ENCODE data around the gene FAXDC2. TPM values are rescaled to one million over a fixed set of nuclear protein-coding genes. Genes with fewer than 3 reads are reported as not detected.
"Not testable (repeated sequence)": the region's sequence is repeated elsewhere in the genome, so short reads cannot be mapped to it uniquely, and the experiment has no call there.

The FAXDC2 gene
- total RNA-seq, 1 experiment from 2014 or later = 0.39 TPM

- ATAC-seq (no peak), DNase-seq (ENCODE audit: low read depth, low spot score) (no peak)
- no TSS peak for BruUV-seq (replicated peaks)
- ChIA-PET CTCF (no interaction called here), POLR2A (no interaction called here)
- Histone ChIP-seq H3K27ac (ENCODE audit: low read length) (no peak overlapping the region), H3K27me3 (ENCODE audit: control insufficient read depth, insufficient read depth, low read length) (no peaks in the 10 kb centered on the region), H3K9me3 (ENCODE audit: control insufficient read depth, insufficient read depth, low read depth, low read length) (no peaks in the 10 kb centered on the region), H3K4me1 (ENCODE audit: control insufficient read depth, insufficient read depth, low read length) (peaks cover 6% of the 10 kb centered on the region; the same call in 1 of the 2 replicates), H3K36me3 (ENCODE audit: control insufficient read depth, insufficient read depth, low read length) (peaks cover 3% of the 10 kb centered on the region), H3K4me3 (ENCODE audit: low read depth in 2 of 2, low read length in 2 of 2) (no peak overlapping the region)
- intact Hi-C loops (cut with micrococcal nuclease; ENCODE audit: unreplicated experiment) = no loop called here
- TF ChIP-seq SIN3A (IDR thresholded peaks at IDR 0.05; ENCODE audit: borderline replicate concordance, insufficient read depth, low read depth, low read length) (no peak), CTCF (IDR thresholded peaks at IDR 0.05) (no peak), TCF7L2 (IDR thresholded peaks at IDR 0.05; ENCODE audit: low read depth, low read length) (no peak), POLR2AphosphoS5 (IDR thresholded peaks at IDR 0.05; ENCODE audit: low read depth, low read length) (no peak), REST (IDR thresholded peaks at IDR 0.05; ENCODE audit: insufficient read depth in 1 of 2, low read depth in 2 of 2, low read length in 1 of 2) (no peak)
- in situ Hi-C loops (cut with HindIII; ENCODE audit: low pct_unique_long_range_greater_than_20kb, low sequenced_read_pairs) = no loop called here
These were observed 16.4 kb downstream of the FAXDC2 start for GRCh38 chr5:154834053-154834452.

- in situ Hi-C loops (cut with HindIII; ENCODE audit: low pct_unique_long_range_greater_than_20kb, low sequenced_read_pairs); POLR2A ChIA-PET: not testable (repeated sequence)
These were observed 17.6 kb downstream of the FAXDC2 start for GRCh38 chr5:154832804-154833203.

GRCh38 chr5:154831451-154831850 is 19.0 kb downstream of the FAXDC2 start:
- no peak for ATAC-seq
- no TSS peak for BruUV-seq (replicated peaks)
- ChIA-PET POLR2A (interaction anchor here (0.5 kb wide), 1 partner anchor 180 kb away, joined by 5 read pairs; no protein-coding TSS in a partner anchor), CTCF (no interaction called here)
- Histone ChIP-seq H3K27me3 (ENCODE audit: control insufficient read depth, insufficient read depth, low read length) (no peaks in the 10 kb centered on the region), H3K9me3 (ENCODE audit: control insufficient read depth, insufficient read depth, low read depth, low read length) (no peaks in the 10 kb centered on the region), H3K36me3 (ENCODE audit: control insufficient read depth, insufficient read depth, low read length) (peaks cover 3% of the 10 kb centered on the region), H3K27ac (ENCODE audit: low read length) (no peak overlapping the region), H3K4me3 (ENCODE audit: low read depth in 2 of 2, low read length in 2 of 2) (no peak overlapping the region), H3K4me1 (ENCODE audit: control insufficient read depth, insufficient read depth, low read length) (no peaks in the 10 kb centered on the region)
- no peak for TF ChIP-seq POLR2AphosphoS5 (IDR thresholded peaks at IDR 0.05; ENCODE audit: low read depth, low read length)
- no peak for TF ChIP-seq SIN3A (IDR thresholded peaks at IDR 0.05; ENCODE audit: borderline replicate concordance, insufficient read depth, low read depth, low read length)
- TF ChIP-seq REST (IDR thresholded peaks at IDR 0.05; ENCODE audit: insufficient read depth in 1 of 2, low read depth in 2 of 2, low read length in 1 of 2) = no peak
- no peak for TF ChIP-seq CTCF (IDR thresholded peaks at IDR 0.05)
- TF ChIP-seq TCF7L2 (IDR thresholded peaks at IDR 0.05; ENCODE audit: low read depth, low read length) = no peak
- in situ Hi-C loops (cut with HindIII; ENCODE audit: low pct_unique_long_range_greater_than_20kb, low sequenced_read_pairs) (no loop called here), intact Hi-C loops (cut with micrococcal nuclease; ENCODE audit: unreplicated experiment) (no loop called here)
- DNase-seq (ENCODE audit: low read depth, low spot score) = no peak

More at GRCh38 chr5:154832804-154833203, 17.6 kb downstream of the FAXDC2 start:
- BruUV-seq (replicated peaks); H3K27me3 ChIP-seq (ENCODE audit: control insufficient read depth, insufficient read depth, low read length); H3K4me3 ChIP-seq (ENCODE audit: low read depth in 2 of 2, low read length in 2 of 2); ATAC-seq; H3K27ac ChIP-seq (ENCODE audit: low read length); H3K9me3 ChIP-seq (ENCODE audit: control insufficient read depth, insufficient read depth, low read depth, low read length); DNase-seq (ENCODE audit: low read depth, low spot score); H3K4me1 ChIP-seq (ENCODE audit: control insufficient read depth, insufficient read depth, low read length); intact Hi-C loops (cut with micrococcal nuclease; ENCODE audit: unreplicated experiment); CTCF ChIA-PET; H3K36me3 ChIP-seq (ENCODE audit: control insufficient read depth, insufficient read depth, low read length): not testable (repeated sequence)
